ENCODE results near the gene GPRC5A.
"Not testable (repeated sequence)": the region's sequence is repeated elsewhere in the genome, so short reads cannot be mapped to it uniquely, and the experiment has no call there.

GPRC5A gene, protein sequence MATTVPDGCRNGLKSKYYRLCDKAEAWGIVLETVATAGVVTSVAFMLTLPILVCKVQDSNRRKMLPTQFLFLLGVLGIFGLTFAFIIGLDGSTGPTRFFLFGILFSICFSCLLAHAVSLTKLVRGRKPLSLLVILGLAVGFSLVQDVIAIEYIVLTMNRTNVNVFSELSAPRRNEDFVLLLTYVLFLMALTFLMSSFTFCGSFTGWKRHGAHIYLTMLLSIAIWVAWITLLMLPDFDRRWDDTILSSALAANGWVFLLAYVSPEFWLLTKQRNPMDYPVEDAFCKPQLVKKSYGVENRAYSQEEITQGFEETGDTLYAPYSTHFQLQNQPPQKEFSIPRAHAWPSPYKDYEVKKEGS

DNA sequence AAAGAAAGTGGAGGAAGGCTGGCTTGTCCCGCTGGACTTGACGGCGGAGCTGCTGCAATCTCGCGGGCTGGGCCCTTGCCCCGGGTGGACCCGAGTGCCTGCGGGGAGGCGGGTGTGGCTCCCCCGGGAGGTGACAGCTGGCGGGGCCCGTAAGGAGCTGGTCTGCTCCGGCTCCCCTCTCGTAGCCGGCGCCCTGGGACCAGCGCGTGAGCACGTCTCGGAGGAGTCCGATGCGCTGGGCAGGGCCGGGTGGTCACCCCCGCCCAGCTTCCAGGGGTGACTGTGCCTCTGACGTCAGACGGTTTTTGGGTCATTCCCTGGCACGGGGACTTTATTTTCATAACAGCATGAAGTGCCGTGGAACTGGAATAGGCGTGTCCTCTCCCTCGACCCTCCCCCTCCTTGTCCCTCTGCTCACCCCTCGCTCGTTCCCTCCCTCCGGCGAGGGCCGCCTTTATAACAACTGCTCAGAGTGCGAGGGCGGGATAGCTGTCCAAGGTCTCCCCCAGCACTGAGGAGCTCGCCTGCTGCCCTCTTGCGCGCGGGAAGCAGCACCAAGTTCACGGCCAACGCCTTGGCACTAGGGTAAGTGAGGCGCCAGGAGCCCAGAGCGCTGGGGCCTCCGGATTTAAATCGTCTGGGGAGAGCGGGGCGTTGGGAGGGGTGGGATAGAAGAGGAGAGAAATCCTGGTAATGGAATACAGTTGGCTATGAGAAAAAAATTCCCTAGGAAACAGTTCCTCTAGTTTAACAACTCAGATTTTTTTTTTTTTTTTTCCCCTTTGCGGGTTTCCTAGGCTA is at the start of gene GPRC5A:
TSS of gene GPRC5A (plus strand) at position 483 of the 801 bp plus-strand sequence. CDS start 16,688 bp downstream, outside the sequence.
- no peak for DNase-seq (ENCODE audit: low read depth in 2 of 2)

DNA sequence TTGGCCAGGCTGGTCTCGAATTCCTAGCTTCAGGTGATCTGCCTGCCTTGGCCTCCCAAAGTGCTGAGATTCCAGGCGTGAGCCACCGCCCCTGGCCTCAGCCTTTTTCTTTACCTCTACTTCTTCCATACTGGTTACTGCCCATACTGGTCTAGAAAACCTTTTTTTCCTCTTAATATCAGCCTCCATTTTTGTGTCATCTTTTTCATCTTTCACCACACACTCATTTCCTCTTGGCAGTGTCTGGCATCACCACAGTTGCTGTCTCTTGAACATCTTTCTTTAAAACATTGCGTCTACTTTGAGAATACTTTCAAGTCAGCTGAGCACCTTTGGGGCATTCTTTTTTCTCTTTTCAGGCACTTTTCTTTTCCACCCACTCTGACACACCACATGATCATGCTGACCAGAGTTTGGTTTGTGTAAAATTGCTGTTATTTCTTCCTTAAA is 45.5 kb upstream of the GPRC5A start:
- no peak for DNase-seq (ENCODE audit: low read depth in 2 of 2)

DNA sequence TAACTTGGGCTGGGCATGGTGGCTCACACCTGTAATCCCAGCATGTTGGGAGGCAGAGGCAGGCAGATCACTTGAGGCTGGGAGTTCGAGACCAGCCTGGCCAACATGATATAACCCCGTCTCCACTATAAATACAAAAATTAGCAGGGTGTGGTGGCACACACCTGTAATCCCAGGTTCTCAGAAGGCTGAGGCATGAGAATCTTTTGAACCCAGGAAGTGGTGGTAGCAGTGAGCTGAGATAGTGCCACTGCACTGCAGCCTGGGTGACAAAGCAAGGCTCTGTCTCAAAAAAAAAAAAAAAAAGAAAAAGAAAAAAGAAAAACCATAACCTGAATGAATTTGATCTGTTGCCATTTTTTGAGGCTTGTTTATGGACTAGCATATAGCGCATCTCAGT is 44.6 kb upstream of the GPRC5A start:
- DNase-seq (ENCODE audit: low read depth in 2 of 2): not testable (repeated sequence)

DNA sequence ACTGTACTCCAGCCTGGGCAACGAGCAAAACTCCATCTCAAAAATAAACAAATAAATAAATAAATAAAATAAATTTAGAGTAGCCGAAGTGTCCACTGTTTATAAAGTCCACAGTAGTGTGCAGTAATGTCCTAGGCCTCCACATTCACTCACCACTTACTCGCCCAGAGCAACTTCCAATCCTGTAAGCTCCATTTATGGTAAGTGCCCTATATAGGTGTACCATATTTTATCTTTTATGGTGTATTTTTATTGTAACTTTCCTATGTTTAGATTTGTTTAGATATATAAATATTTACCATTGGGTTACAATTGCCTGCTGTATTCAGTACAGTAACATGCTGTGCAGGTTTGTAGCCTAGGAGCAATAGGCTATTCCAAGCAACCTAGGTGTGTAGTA is 37.9 kb upstream of the GPRC5A start:
- no peak for DNase-seq (ENCODE audit: low read depth in 2 of 2)

DNA sequence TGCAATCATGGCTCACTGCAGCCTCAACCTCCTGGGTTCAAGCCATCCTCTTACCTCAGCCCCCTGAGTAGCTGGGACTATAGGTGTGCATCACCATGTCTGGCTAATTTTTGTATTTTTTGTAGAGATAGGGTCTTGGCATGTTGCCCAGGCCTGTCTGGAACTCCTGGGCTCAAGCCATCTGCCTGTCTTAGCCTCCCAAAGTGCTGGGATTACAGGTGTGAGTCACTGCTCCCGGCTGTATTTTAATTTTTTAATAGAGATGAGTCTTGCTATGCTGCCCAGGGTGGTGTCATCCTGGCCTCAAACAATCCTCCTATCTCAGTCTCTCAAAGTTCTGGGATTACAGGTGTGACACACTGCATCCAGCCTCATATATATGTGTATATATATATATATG is 31.7 kb upstream of the GPRC5A start:
- no peak for DNase-seq (ENCODE audit: low read depth in 2 of 2)

DNA sequence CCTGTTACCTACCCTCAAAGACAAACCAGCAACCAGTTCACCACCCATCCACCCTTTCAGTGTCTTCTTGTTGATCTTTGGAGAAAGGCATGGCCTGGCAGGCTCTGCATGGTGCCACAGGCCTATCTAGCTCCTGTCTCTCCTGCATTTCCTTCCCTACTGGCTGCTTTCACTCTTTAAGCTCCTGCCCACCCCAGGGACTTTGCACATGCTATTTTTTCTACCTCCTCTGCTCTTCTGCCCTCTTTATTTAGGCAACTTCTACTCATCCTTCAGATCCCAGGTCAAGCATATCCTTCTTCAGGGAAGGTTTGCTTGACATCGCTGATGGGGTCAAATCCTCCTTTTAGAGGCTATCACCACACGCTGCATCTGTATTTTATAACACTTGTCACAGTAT is 27.1 kb upstream of the GPRC5A start:
- DNase-seq (ENCODE audit: low read depth in 2 of 2): no peak

DNA sequence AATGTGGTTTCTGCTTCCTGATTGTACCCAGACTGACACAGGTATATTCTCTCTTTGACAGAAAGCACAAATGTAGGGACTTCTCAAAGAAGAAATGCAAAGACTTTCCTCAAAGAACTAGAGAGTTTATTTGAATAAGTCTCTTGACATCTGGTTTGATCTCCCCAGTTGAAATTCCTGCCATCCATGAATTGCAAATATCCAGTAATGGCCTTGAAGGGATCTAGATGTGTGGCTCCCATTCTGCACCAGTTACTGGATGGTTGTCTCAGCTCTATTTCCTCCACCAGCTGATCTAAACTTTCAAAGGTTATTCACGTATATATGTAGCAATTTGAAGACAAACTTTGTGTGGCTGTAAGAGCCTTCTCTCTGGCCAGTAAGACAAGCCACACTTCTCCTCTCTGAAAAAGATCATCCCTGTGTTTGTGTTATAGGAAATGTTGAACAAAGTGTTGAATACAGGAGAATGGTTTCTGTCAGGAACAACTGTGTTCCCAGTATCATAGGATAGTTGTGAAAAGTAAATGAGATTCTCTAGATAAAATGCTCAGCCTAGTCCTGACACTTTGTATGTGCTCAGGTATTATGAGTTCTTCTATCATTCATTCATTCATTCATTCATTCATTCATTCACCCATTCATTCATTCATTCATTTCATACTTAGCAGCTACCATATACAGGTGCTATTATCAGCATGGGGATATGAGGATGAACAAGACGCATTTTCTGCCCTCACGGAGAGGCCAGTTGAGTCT is 22.7 kb upstream of the GPRC5A start:
- no peak for DNase-seq (ENCODE audit: low read depth in 2 of 2)

DNA sequence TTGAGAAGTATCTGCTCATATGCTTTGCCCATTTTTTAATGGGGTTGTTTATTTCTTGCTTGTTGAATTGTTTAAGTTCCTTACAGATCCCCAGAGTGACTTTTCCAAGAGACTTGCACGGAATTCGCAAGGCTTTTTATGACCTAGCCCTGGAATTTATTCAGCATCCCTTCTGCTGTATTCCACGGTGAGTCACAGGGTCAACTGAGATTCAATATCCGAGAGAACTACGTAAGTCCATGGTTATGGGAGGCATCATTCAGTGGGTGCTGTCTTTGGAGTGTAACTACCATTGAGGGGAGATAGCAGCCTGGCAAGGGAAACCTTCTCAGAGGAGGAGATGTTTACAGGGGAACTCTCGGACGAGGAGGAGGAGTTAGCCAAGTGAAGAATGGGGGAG is 20.9 kb upstream of the GPRC5A start:
- DNase-seq (ENCODE audit: low read depth in 2 of 2): no peak

DNA sequence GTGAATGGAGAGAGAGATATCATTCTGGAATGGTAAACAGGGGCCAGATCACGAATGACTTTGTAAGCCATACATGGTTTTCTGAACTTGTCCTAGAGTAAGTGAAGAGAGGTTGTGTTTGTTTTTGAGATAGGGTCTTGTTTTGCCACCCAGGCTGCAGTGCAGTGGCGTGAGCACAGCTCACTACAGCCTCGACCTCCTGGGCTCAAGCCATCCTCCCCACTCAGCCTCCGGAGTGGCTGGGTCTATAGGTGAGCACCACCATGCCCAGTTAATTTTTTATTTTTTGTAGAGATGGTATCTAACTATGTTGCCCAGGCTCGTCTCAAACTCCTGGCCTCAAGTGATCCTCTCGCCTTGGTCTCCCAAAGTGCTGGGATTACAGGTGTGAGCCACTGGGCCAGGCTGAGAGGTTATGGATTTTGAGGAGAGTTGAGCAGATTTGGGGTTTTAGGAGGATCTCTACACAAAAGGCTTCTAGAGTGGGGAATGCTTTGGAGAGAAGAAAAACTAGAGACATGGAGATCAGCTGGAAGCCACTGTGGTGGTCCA is 19.7 kb upstream of the GPRC5A start:
- no peak for DNase-seq (ENCODE audit: low read depth in 2 of 2)

DNA sequence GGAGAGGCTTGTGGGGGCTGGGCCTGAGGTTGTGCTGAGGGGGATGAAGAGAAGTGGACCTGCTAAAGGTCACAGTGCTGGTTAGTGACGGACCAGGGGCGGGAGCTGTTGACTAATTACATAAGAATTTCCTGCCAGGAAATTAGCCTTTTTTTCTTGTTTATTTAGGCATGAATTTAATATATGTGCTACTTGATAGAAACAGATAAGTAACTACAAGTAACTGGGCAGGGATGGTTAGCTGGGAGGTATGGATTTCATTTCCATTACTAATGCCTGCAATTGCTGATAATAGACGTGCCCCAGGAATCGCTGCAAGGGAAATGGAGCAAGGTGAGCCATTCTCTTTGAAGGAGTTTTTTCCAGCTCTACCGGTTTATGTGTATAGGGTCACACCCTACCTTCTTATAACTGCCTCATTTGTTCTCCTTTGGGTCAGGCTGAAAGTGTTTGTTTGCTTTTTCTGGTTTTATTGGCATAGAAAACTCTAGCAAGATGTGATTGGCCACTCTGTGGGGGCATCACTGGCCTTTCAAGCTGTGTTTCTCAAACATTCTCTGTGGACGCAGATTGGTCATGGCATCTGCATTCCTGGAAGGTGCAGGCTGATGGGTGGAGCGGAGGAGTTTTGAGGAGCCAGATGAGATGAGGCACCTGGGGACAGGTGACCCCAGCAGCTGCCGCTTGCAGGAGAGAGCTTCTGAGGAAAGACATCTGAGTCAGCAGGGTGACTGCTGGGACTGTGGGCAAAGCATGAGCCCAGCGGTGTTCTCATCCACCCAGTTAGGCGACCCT is 19.0 kb upstream of the GPRC5A start:
- no peak for DNase-seq (ENCODE audit: low read depth in 2 of 2)

DNA sequence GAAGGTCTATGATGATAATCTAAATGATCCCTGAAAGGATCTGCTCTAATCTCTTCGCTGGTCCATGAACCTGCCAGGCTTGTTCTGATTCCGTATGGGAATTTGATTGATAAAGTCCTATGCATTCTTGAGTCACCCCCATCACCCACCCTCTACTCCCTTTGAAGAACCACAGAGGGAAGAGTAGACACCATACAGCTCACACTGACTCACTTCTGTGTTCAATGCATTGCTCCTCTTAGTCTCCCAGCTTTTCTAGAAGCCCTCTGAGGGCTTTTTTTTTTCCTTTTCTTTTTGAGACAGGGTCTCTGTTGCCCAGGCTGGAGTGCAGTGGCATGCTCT is 18.5 kb upstream of the GPRC5A start:
- DNase-seq (ENCODE audit: low read depth in 2 of 2): no peak

DNA sequence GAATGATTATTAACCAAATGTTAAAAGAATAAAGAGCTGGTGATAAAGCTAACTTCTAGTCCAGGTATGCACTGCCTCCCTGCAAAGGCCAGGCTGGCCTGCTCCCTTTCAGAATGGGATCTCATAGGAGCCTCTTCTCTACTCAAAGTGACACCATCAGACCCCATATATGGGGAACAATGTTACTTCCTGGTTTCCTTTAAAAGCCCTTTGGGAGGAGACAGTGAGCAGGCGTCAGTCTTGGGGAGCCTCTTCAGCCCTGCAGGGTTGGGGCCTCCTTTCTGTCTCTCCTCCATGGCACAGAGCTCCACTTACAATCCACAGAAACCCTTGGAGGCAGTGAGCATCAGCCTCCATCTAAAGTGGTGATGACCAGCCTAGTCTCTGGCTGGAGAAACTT is 17.3 kb upstream of the GPRC5A start:
- no peak for DNase-seq (ENCODE audit: low read depth in 2 of 2)

DNA sequence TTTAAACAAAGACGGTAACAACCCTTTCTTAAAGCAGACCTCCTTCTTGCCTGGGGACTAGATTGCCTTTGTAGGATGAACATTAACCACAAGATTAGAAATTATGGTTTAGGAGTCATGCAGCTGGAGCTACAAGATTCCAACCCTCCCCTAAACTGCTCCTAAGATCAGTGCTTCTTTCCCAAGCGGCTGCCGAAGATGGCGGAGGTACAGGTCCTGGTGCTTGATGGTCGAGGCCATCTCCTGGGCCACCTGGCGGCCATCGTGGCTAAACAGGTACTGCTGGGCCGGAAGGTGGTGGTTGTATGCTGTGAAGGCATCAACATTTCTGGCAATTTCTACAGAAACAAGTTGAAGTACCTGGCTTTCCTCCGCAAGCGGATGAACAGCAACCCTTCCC is 16.1 kb upstream of the GPRC5A start:
- DNase-seq (ENCODE audit: low read depth in 2 of 2): not testable (repeated sequence)

DNA sequence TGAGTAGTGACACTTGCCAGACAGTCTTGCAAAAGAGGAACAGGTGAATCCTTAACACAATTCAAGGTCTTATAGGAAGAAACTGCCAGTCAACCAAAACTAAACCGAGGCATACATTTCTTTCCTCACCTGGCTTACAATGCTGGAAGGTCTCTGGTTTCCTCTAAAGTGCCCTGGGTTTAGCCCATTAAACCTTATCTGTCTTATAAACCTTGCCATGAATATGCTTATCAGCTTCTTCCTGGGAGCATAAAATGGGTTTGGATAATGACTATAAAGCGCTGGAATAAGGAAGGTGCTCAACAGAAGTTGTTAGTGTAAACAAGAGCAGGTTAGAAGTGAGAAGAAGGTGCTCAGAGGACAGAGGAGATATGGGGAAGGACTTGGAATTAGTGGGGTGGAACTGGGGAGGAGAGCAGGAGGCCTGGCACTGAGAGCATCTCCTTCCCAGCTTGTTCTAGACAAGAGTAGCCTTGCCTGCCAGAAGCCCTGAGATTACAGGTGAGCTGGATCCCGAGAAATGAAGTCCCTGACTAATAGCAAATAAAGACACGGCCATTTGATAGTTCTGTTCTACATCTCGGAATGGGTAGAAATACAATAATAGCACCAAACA is 14.1 kb upstream of the GPRC5A start:
- no peak for DNase-seq (ENCODE audit: low read depth in 2 of 2)

DNA sequence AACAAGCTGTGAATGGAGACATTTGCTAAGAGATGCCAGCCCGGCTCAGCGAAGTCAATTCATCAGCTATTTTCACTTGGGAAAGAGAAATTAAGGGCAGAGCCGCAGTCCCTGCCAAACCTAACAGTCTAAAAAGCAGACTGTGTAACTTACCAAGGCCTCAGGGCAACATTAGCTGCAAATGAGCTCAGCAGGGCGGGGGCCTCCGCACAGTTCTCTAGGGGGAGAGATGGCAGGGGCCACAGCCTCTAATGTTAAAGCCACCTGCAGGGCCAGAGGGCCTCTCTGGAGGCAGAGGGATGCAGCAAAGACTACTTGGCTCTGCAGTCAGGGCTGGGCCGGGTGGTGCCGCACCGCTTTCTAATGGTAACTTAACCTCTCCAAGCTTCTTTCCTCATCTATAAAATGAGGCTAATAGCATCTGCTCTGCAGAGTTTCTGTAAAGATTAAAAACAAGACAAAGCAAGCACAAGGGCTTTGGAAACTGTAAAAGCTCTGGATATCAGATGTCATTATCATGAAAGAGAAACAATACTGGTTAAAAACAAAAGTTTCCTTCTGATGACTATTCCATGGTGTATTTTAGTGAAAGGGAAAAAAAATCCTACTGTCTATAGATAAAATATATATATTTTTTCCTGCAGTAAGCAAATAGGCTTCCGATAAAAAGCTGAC is 13.4 kb upstream of the GPRC5A start:
- no peak for DNase-seq (ENCODE audit: low read depth in 2 of 2)

DNA sequence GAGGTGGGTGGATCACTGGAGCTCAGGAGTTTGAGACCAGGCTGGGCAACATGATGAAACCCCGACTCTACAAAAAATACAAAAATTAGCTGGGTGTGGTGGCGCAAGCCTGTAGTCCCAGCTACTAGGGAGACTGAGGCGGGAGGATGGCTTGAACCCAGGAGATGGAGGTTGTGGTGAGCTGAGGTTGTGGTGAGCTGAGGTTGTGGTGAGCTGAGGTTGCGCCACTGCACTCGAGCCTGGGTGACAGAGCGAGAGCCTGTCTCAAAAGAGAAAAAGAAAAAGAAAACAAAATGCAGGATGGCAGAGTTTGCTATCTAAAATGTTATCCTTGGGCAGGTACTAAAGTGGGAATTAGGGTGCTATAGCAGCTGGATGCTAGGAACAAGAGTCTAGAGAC is 10.8 kb upstream of the GPRC5A start:
- DNase-seq (ENCODE audit: low read depth in 2 of 2): no peak

DNA sequence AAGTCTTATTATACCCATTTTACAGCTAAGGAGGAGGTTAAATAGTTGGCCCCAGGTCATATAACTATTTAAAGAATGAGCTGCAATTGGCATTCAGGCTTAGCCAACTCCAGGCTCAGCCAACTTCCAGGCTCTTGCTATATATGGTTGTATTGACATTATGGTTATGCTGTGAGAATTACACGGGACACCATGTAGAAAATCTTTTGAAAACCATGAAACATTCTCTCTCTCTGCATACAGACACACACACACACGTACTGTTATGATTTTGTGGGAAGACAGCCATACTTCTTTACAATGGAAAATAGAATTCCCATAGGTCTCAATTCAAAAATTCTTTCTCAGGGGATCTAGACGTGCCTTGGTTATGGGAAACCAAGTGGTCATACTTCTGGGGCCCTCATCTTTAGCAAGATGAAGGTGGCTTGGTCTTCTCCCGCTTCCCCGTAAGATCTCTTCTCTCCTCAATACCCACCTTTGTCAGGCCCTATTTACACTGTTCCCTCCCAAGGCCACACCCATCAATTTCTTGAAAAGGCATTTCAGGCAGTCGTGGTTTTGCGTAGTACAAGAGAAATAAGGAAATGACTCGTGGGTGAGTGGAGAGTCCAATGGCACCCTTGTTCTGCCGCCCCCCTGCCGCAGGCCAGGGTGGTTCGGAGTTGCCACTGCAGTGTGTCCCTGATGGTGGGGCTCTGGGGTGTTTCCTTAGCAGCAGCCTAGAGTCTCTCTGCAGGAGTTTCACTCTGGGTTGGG is 10.0 kb upstream of the GPRC5A start:
- DNase-seq (ENCODE audit: low read depth in 2 of 2): no peak

DNA sequence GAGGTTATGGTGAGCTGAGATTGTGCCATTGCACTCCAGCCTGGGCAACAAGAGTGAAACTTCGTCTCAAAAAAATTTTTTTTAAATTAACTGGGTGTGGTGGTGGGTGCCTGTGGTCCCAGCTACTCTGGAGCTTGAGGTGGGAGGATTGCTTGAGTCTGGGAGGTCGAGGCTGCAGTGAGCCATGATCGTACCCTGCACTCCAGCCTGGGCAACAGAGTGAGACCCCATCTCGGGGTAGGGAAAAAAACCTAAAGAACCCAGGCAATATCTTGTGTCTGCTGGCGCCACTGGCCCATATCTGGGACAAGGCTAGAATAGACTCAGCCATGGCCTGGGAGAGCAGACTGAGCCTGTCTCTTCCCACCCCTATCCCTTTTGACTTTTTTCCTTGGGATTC is 9.1 kb upstream of the GPRC5A start:
- DNase-seq (ENCODE audit: low read depth in 2 of 2): no peak

DNA sequence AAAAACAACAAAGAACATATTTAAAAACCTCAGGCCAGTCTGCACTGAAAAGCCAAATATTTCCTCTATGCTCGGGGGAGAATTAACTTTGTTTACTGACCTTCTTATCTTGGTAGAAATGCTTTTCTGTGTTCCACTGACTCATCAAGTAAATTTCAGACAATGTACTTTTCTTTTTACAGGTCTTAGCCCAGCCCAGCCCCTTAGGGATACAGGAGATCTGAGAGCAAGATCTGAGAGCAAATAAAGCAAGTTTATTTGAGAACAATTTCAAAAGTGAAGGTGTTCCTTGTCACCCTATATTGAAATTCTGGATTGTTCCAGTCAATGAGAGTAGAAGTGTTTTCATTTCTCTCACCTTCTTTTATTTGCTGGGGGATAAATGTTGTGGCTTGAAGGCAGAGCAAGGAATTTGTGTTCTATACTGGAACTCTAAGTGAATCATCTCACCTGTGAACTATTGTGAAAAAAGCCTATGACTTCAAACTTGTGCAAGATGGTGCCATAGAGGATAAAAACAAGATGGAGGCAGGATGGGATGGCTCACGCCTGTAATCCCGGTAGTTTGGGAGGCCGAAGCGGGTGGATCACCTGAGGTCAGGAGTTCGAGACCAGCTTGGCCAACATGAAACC is 7.9 kb upstream of the GPRC5A start:
- no peak for DNase-seq (ENCODE audit: low read depth in 2 of 2)

All from stimulated activated CD8-positive, alpha-beta memory T cell treated with anti-CD3 and anti-CD28 coated beads, Interleukin-7, amount 100 ng/mL, for 1 hour (primary cell).